H9 (cell line): Measurements from ENCODE around the gene KSR1. TPM values are rescaled to one million over a fixed set of nuclear protein-coding genes. Genes with fewer than 3 reads are reported as not detected.

ENCODE experiments used
- DNase-seq: peaks from one replicate; pipeline ENCODE4 v3.0.0-alpha.2; 2017
- H2AFZ ChIP-seq: one replicate; pipeline ENCODE4 v1.6.1; 2013; ENCODE audit warnings: mild to moderate bottlenecking, low read length, control low read depth, moderate library complexity
- H2AK5ac ChIP-seq: 2 replicates; pipeline ENCODE4 v1.6.1; 2013; ENCODE audit warnings: low read length, control low read depth, mixed read lengths; ENCODE audit not compliant: insufficient read length
- H2BK120ac ChIP-seq: one replicate; pipeline ENCODE4 v1.6.1; 2013; ENCODE audit warnings: low read depth, mild to moderate bottlenecking, low read length, control low read depth, inconsistent platforms; ENCODE audit not compliant: poor library complexity, severe bottlenecking
- H2BK12ac ChIP-seq: 2 replicates; pipeline ENCODE4 v1.6.1; 2013; ENCODE audit warnings: low read length, control low read depth, mixed read lengths, low read depth; ENCODE audit not compliant: insufficient read length
- H2BK15ac ChIP-seq: 2 replicates; pipeline ENCODE4 v1.6.1; 2013; ENCODE audit warnings: low read depth, low read length, control low read depth
- H2BK20ac ChIP-seq: one replicate; pipeline ENCODE4 v1.6.1; 2013; ENCODE audit warnings: low read depth, mild to moderate bottlenecking, low read length, control low read depth, inconsistent platforms; ENCODE audit not compliant: poor library complexity, severe bottlenecking
- H2BK5ac ChIP-seq: 2 replicates; pipeline ENCODE4 v1.6.1; 2013; ENCODE audit warnings: low read length, control low read depth, mixed read lengths; ENCODE audit not compliant: insufficient read length
- H3K14ac ChIP-seq: 2 replicates; pipeline ENCODE4 v1.6.1; 2013; ENCODE audit warnings: low read length, control low read depth; ENCODE audit not compliant: insufficient read depth
- H3K18ac ChIP-seq: 2 replicates; pipeline ENCODE4 v1.6.1; 2013; ENCODE audit warnings: low read depth, mild to moderate bottlenecking, mixed read lengths, low read length, control low read depth; ENCODE audit not compliant: insufficient read length
- H3K23ac ChIP-seq: 2 replicates; pipeline ENCODE4 v1.6.1; 2013; ENCODE audit warnings: low read length, control low read depth, mixed read lengths, low read depth; ENCODE audit not compliant: insufficient read length
- H3K23me2 ChIP-seq: 2 replicates; pipeline ENCODE4 v1.6.1; 2013; ENCODE audit warnings: low read depth, mild to moderate bottlenecking, mixed read lengths, low read length, control low read depth; ENCODE audit not compliant: insufficient read length, poor library complexity, severe bottlenecking
- H3K27ac ChIP-seq: 2 replicates; pipeline ENCODE4 v1.5.1; 2013; ENCODE audit warnings: low read length, control low read depth, mixed read lengths, low read depth; ENCODE audit not compliant: insufficient read length
- H3K27me3 ChIP-seq: 2 replicates; pipeline ENCODE4 v1.6.1; 2013; ENCODE audit warnings: low read length, control low read depth, inconsistent platforms; ENCODE audit not compliant: insufficient read depth
- H3K4ac ChIP-seq: 2 replicates; pipeline ENCODE4 v1.6.1; 2013; ENCODE audit warnings: low read depth, mild to moderate bottlenecking, control low read depth, inconsistent platforms, low read length, moderate library complexity
- H3K4me1 ChIP-seq: 2 replicates; pipeline ENCODE4 v1.6.1; 2013; ENCODE audit warnings: low read length, control low read depth, inconsistent platforms; ENCODE audit not compliant: insufficient read depth
- H3K4me2 ChIP-seq: 2 replicates; pipeline ENCODE4 v1.6.1; 2013; ENCODE audit warnings: low read length, control low read depth, mixed read lengths; ENCODE audit not compliant: insufficient read length, insufficient read depth
- H3K56ac ChIP-seq: 2 replicates; pipeline ENCODE4 v1.6.1; 2013; ENCODE audit warnings: low read depth, mild to moderate bottlenecking, mixed read lengths, low read length, control low read depth; ENCODE audit not compliant: insufficient read length
- H3K79me1 ChIP-seq: 2 replicates; pipeline ENCODE4 v1.6.1; 2013; ENCODE audit warnings: low read depth, mild to moderate bottlenecking, moderate library complexity, low read length, control low read depth, inconsistent platforms; ENCODE audit not compliant: insufficient read depth, poor library complexity, severe bottlenecking
- H3K79me2 ChIP-seq: 2 replicates; pipeline ENCODE4 v1.6.1; 2013; ENCODE audit warnings: low read length, control low read depth, inconsistent platforms; ENCODE audit not compliant: insufficient read depth
- H3K9ac ChIP-seq: 2 replicates; pipeline ENCODE4 v1.6.1; 2013; ENCODE audit warnings: low read length, control low read depth, mixed read lengths; ENCODE audit not compliant: insufficient read length; ENCODE audit errors: extremely low read depth
- H3K9me3 ChIP-seq: one replicate; pipeline ENCODE4 v1.6.1; 2013; ENCODE audit warnings: low read depth, low read length, inconsistent platforms; ENCODE audit not compliant: control insufficient read depth
- H3T11ph ChIP-seq: one replicate; pipeline ENCODE4 v1.6.1; 2013; ENCODE audit warnings: mild to moderate bottlenecking, low read length, control low read depth, inconsistent platforms
- H4K20me1 ChIP-seq: one replicate; pipeline ENCODE4 v1.6.1; 2013; ENCODE audit not compliant: control insufficient read depth, insufficient read length, insufficient read depth
- H4K5ac ChIP-seq: 2 replicates; pipeline ENCODE4 v1.6.1; 2013; ENCODE audit warnings: low read depth, mild to moderate bottlenecking, mixed read lengths, low read length, control low read depth; ENCODE audit not compliant: insufficient read length
- H4K8ac ChIP-seq: replicated peaks from 2 replicates; pipeline ENCODE4 v1.6.1; 2013; ENCODE audit warnings: low read length, control low read depth, mixed read lengths, low read depth; ENCODE audit not compliant: insufficient read length
- H4K91ac ChIP-seq: 2 replicates; pipeline ENCODE4 v1.6.1; 2013; ENCODE audit warnings: low read depth, mild to moderate bottlenecking, moderate library complexity, mixed read lengths, low read length, control low read depth; ENCODE audit not compliant: insufficient read length
- H3K27ac Mint-ChIP-seq, 3 experiments: 2 replicates in 2 of 3; 3 replicates in 1 of 3; pipeline ENCODE4 v1.8.0; 2020 to 2021; ENCODE audit warnings: mixed read lengths in 3 of 3, mild to moderate bottlenecking in 1 of 3, moderate library complexity in 1 of 3
- H3K27me3 Mint-ChIP-seq: 2 replicates; pipeline ENCODE4 v1.8.0; 2021; ENCODE audit warnings: low read depth, mild to moderate bottlenecking, moderate library complexity, mixed read lengths
- H3K36me3 Mint-ChIP-seq, 3 experiments: 2 replicates in 2 of 3; 3 replicates in 1 of 3; pipeline ENCODE4 v1.8.0; 2020 to 2021; ENCODE audit warnings: low read depth in 3 of 3, mixed read lengths in 3 of 3; ENCODE audit not compliant: insufficient read depth in 1 of 3
- H3K4me1 Mint-ChIP-seq, 2 experiments: 2 replicates each; pipeline ENCODE4 v1.8.0; 2020; ENCODE audit warnings: mixed read lengths in 2 of 2
- H3K4me3 Mint-ChIP-seq, 2 experiments: 2 replicates in 1 of 2; 3 replicates in 1 of 2; pipeline ENCODE4 v1.8.0; 2020 to 2021; ENCODE audit warnings: mild to moderate bottlenecking in 2 of 2, mixed read lengths in 2 of 2, moderate library complexity in 1 of 2
- H3K9me3 Mint-ChIP-seq, 2 experiments: 2 replicates in 1 of 2; 3 replicates in 1 of 2; pipeline ENCODE4 v1.8.0; 2020; ENCODE audit warnings: mild to moderate bottlenecking in 2 of 2, mixed read lengths in 2 of 2, moderate library complexity in 1 of 2
- WGBS: extraction: QIAGEN DNeasy Blood & Tissue Kit; methylation state at CpG from one replicate; pipeline ENCODE4 v1.1.7; 2013; ENCODE audit warnings: missing lambda C conversion rate, low lambda C conversion rate, mixed read lengths; ENCODE audit not compliant: insufficient read length; ENCODE audit errors: extremely low coverage; 5-methylcytosine and 5-hydroxymethylcytosine counted together
- total RNA-seq: library from RNA; stranded (reverse); gene quantifications from 2 replicates; pipeline ENCODE4 v1.2.1, GENCODE V29; 2021
- TF ChIP-seq, protein P1 (sequence below): fragments of 200-600 bp; sonication (generic); conservative IDR thresholded peaks from 3 replicates; pipeline ENCODE4 v1.8.0; 2021; ENCODE audit warnings: antibody characterized with exemption, mild to moderate bottlenecking

Gene KSR1
- total RNA-seq, 1 experiment from 2014 or later = 44.9 TPM

DNA sequence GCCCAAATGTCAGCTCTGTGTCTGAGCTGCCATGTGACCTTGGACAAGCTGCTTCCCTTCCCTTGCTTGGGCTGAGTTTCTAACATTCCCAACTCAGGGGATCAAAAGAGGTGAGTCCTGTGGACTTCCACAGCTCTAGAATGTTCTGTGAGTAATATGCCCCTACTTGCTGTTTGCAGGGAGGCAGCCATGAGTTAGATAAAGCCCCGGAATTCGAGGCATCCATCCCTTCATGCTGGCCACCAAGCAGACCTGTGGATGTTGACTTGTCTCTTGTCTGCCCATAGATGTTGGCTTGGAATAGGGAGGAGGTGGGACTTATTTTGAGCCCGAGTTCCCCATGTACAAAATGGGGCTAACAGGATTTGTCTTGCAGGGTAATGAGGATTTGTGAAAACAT, 36.2 kb downstream of the KSR1 start:
- no peaks in the 10 kb centered on the region for H4K20me1 ChIP-seq
- no peak overlapping the region for H4K91ac ChIP-seq
- H3K79me2 ChIP-seq = peaks cover 1% of the 10 kb centered on the region; the same call in 1 of the 2 replicates
- no peak overlapping the region for H3K14ac ChIP-seq
- no peak overlapping the region for H4K8ac ChIP-seq
- H3K9ac ChIP-seq = no peak overlapping the region
- H2BK12ac ChIP-seq = no peak overlapping the region
- H2BK15ac ChIP-seq = no peak overlapping the region
- H2AFZ ChIP-seq = no peak overlapping the region
- H2BK5ac ChIP-seq = no peak overlapping the region
- no CpG with 5 or more reads among the region's 3 CpGs for WGBS
- Mint-ChIP-seq H3K4me3 (no peak overlapping the region), H3K27me3 (no peaks in the 10 kb centered on the region), H3K9me3 (no peaks in the 10 kb centered on the region), H3K27ac (peak overlapping the region; percentile 53 to 83 (median 71); a peak in 4 of 7 replicates), H3K4me1 (peaks cover 84 to 86% of the 10 kb centered on the region in 2 experiments), H3K36me3 (peaks cover 7 to 9% (median 9%) of the 10 kb centered on the region in 3 experiments; a peak in 6 of 7 replicates)
- H3K56ac ChIP-seq = no peak overlapping the region
- H2AK5ac ChIP-seq = no peak overlapping the region
- no peak overlapping the region for H3K4me2 ChIP-seq
- H3K23ac ChIP-seq = no peak overlapping the region
- peaks cover 33% of the 10 kb centered on the region; the same call in 1 of the 2 replicates for H3K4me1 ChIP-seq
- H3K79me1 ChIP-seq = peaks cover 8% of the 10 kb centered on the region
- no peaks in the 10 kb centered on the region for H3K27me3 ChIP-seq
- no peak overlapping the region for H2BK20ac ChIP-seq
- H3K27ac ChIP-seq = no peak overlapping the region
- H3K23me2 ChIP-seq = peaks cover 4% of the 10 kb centered on the region
- TF ChIP-seq, protein P1, sequence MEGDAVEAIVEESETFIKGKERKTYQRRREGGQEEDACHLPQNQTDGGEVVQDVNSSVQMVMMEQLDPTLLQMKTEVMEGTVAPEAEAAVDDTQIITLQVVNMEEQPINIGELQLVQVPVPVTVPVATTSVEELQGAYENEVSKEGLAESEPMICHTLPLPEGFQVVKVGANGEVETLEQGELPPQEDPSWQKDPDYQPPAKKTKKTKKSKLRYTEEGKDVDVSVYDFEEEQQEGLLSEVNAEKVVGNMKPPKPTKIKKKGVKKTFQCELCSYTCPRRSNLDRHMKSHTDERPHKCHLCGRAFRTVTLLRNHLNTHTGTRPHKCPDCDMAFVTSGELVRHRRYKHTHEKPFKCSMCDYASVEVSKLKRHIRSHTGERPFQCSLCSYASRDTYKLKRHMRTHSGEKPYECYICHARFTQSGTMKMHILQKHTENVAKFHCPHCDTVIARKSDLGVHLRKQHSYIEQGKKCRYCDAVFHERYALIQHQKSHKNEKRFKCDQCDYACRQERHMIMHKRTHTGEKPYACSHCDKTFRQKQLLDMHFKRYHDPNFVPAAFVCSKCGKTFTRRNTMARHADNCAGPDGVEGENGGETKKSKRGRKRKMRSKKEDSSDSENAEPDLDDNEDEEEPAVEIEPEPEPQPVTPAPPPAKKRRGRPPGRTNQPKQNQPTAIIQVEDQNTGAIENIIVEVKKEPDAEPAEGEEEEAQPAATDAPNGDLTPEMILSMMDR = no peak
- H3K18ac ChIP-seq = no peak overlapping the region
- no peak overlapping the region for H4K5ac ChIP-seq
- no peak overlapping the region for H2BK120ac ChIP-seq
- H3T11ph ChIP-seq = no peak overlapping the region
- H3K9me3 ChIP-seq = no peaks in the 10 kb centered on the region
- H3K4ac ChIP-seq = no peak overlapping the region
- no peak for DNase-seq
